ENCODE data around the gene MMP13.
"Not testable (repeated sequence)": the region's sequence is repeated elsewhere in the genome, so short reads cannot be mapped to it uniquely, and the experiment has no call there.

The MMP13 gene

DNA sequence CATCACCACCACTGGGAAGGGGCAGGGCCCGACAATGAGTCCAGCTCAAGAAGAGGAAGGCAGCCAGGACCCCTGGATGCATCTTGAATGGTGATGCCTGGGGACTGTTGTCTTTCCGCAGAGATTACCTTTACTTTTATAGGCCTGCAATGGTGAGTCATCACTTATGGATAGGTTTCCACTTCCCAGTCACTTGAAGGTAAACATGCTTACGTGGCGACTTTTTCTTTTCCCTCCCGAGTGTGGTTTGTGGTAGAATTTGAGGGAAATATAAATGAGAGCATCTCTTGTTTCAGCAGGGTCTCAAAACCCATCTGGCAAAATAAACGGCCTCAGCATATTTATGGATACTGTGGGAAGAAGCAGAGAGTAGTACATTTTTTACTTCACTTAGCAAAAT is at the start of gene MMP13:
Gene MMP13, minus strand, starts transcription at position 109 of the 400 bp plus-strand sequence. Its CDS starts 27 bp downstream, at position 82.
- DNase-seq (ENCODE audit: low read depth in 2 of 2): no peak

DNA sequence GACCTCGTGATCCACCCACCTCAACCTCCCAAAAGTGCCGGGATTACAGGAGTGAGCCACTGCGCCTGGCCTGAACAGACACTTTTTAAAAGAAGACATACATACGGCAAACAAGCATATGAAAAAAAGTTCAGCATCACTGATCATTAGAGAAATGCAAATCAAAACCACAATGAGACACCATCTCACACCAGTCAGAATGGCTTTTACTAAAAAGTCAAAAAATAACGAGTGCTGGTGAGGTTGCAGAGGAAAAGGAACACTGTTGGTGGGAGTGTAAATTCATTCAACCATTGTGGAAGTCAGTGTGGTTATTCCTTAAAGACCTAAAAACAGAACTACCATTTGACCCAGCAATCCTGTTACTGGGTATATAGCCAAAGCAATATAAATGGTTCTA is 48.7 kb upstream of the MMP13 start:
- not testable (repeated sequence) for DNase-seq (ENCODE audit: low read depth in 2 of 2)

DNA sequence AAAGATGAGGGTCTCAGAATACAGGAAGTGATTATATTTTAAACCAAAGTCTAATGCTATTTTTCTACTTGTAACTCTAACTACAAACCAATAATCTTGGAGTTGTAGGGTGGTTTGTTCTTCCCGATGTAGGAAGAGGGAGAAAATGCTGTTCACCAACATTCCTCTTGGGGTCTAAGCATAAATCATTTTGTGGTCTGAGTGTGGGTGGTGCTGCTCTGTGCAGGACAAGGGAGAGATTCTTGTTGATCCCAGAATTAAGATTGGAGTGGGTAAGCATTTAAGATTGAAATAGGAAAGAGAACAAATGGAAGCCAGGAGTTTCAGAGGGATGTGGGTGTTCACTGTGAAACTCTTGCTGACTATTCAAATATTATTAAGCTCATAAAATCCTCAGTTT is 38.6 kb upstream of the MMP13 start:
- DNase-seq (ENCODE audit: low read depth in 2 of 2): no peak

GRCh38 chr11:102991776-102992175 is 36.2 kb upstream of the MMP13 start:
- no peak for DNase-seq (ENCODE audit: low read depth in 2 of 2)

- no peak for DNase-seq (ENCODE audit: low read depth in 2 of 2)
These were observed 34.6 kb upstream of the MMP13 start for GRCh38 chr11:102990145-102990544.

- DNase-seq (ENCODE audit: low read depth in 2 of 2): no peak
These were observed 34.0 kb upstream of the MMP13 start for GRCh38 chr11:102989379-102990047.

DNA sequence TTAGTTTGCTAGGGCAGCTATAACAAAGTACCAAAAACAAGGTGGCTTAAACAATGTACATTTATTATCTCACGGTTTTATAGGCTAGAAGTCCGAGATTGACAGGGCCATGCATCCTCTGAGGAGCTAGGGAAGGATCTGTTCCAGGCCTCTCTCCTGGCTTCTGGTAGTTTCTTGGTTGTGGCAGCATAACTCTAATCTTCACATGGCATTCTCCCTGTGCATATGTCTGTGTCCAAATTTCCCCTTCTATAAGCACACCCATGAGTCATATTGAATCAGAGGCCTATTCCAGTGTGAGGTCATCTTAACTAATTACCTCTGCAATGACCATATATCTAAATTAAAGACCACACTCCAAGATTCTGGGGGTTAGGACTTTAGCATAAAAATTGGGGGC is 31.3 kb upstream of the MMP13 start:
- DNase-seq (ENCODE audit: low read depth in 2 of 2): no peak

DNA sequence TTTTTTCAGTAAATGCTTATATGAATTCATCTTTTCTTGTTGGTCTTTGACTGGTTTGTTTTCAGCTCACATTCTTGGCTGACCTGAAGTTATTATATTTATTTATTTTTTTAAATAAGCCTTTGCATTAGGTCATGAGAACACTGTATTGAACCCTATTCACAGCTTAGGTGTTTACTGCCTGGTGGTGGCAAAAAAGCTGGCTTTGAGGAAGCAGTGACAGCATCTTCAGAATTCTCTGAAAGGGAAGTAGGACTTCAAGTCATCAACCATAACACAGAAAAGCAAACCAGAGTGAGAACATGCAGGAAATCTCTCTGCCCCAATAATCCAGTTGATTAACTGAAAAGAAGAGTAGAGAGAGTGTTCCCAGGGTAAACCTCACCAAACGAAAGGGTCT is 30.3 kb upstream of the MMP13 start:
- DNase-seq (ENCODE audit: low read depth in 2 of 2): no peak

DNA sequence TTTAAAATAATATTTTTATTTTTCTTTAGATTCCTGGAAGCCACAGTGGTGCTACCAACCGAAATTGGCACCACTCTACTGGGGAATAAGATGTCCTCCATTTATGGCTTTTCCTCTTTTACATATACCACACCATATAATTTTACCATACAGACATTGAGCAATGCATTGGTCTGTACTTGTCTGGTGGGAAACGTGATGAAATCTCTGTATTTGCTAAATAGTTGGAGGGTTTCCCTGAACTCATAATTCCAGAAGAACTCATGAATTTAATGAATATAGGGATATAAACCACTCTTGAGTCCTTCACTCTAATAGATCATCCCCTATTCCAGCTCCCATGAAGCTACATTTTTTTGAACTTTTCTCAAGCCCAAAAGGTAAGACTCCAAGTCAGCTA is 28.0 kb upstream of the MMP13 start:
- DNase-seq (ENCODE audit: low read depth in 2 of 2): no peak

GRCh38 chr11:102981324-102981910 is 25.9 kb upstream of the MMP13 start:
- no peak for DNase-seq (ENCODE audit: low read depth in 2 of 2)

DNA sequence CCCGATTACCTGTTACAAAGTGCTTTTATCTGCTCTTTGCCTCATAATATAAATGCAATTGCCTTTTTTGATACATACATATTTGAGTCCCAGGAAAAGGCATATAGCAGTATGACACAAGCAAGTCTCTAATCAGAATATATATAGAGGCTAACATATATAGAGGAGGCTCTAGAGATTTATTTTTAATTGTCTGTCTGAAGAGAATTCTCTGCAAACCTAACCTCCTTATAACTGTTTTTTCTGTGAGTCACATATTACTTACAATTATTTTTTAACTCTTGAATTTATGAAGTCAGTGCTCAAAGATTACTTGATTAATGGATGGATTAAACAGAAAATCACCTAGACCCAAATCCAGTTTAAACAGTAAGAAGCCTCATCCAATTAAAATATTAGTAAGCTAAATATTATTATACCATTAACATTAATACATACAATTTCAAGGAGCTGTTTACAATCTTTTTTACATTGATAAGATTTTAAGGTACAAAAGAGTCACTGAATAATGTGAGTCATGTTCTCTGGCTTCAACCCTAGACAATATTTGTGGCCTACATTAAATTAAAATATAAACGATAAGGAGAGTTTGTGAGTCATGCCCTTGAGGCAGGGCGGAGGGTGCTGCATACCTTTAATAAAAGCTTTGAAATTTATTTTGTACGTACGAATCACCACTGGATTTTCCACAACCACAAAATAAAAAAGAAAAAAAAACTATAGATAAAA is 19.2 kb upstream of the MMP13 start:
- DNase-seq (ENCODE audit: low read depth in 2 of 2): no peak

GRCh38 chr11:102973698-102974097 is 18.2 kb upstream of the MMP13 start:
- DNase-seq (ENCODE audit: low read depth in 2 of 2): not testable (repeated sequence)

DNA sequence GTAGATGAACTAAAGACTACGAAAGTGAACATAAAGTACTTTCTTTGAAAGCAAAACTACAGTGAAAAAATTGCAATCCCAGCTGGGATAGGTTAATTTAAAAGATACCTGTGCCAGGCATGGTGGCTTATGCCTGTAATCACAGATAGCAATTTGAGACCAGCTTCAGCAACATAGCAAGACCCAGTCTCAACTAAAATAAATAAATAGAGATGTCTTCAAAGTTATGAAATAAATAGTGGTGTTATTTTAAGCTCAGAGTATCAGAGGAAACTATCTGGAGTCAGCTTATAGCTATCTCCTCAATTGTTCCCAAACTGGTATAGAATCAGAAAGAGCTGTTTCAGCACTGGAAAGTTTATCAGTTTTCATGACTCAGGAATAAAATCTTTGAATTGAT is 17.3 kb upstream of the MMP13 start:
- no peak for DNase-seq (ENCODE audit: low read depth in 2 of 2)

GRCh38 chr11:102971766-102972165 is 16.2 kb upstream of the MMP13 start:
- DNase-seq (ENCODE audit: low read depth in 2 of 2): no peak

GRCh38 chr11:102967497-102967896 is 12.0 kb upstream of the MMP13 start:
- no peak for DNase-seq (ENCODE audit: low read depth in 2 of 2)

GRCh38 chr11:102966011-102966410 is 10.5 kb upstream of the MMP13 start:
- no peak for DNase-seq (ENCODE audit: low read depth in 2 of 2)

- no peak for DNase-seq (ENCODE audit: low read depth in 2 of 2)
These were observed 9.3 kb upstream of the MMP13 start for GRCh38 chr11:102964867-102965266.

- DNase-seq (ENCODE audit: low read depth in 2 of 2): no peak
These were observed 2.4 kb upstream of the MMP13 start for GRCh38 chr11:102957953-102958352.

GRCh38 chr11:102950622-102951081 is 4.9 kb downstream of the MMP13 start:
- DNase-seq (ENCODE audit: low read depth in 2 of 2): no peak

GRCh38 chr11:102946237-102946636 is 9.3 kb downstream of the MMP13 start:
- DNase-seq (ENCODE audit: low read depth in 2 of 2): no peak

GRCh38 chr11:102940714-102941588 is 14.6 kb downstream of the MMP13 start:
- peak in 1 of 2 experiments; percentile 19 for DNase-seq (ENCODE audit: low read depth in 2 of 2)
